Epithelial cell of esophagus (primary cell): ENCODE data around the gene ZNF197.
"Not testable (repeated sequence)": the region's sequence is repeated elsewhere in the genome, so short reads cannot be mapped to it uniquely, and the experiment has no call there.

Experiments used
- DNase-seq: peaks from one replicate; pipeline ENCODE4 v3.0.0; 2010; ENCODE audit warnings: low read depth
- H3K4me3 ChIP-seq: 2 replicates; pipeline ENCODE4 v1.5.1; 2011; ENCODE audit warnings: mild to moderate bottlenecking, low read length, control low read depth
- TF ChIP-seq, protein P1 (sequence below): IDR thresholded peaks from 2 replicates; pipeline ENCODE4 v1.5.1; 2011; ENCODE audit warnings: low read depth, mild to moderate bottlenecking, low read length, control low read depth, inconsistent platforms; ENCODE audit not compliant: insufficient read depth; ENCODE audit errors: missing control alignments

Gene ZNF197

DNA sequence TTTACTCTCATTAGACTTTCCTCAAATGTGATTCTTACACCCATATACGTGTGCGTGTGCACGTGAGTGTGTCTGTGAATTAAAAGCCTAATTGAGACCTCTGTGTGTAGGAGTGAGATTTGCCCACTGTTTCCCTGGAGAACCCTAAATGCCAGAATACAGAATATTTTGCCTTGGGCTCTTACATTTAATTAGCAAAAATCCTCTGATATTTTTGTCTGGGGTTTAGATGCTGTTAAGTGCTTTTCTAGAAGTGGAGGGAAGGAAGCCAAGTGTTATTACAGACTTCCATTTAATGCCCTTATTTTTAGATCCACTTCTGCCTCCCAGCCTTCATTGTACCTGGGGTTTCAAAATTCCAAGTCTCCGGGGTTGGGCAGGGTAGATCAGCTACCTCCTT lies 41.5 kb downstream of the ZNF197 start:
- TF ChIP-seq, protein P1, sequence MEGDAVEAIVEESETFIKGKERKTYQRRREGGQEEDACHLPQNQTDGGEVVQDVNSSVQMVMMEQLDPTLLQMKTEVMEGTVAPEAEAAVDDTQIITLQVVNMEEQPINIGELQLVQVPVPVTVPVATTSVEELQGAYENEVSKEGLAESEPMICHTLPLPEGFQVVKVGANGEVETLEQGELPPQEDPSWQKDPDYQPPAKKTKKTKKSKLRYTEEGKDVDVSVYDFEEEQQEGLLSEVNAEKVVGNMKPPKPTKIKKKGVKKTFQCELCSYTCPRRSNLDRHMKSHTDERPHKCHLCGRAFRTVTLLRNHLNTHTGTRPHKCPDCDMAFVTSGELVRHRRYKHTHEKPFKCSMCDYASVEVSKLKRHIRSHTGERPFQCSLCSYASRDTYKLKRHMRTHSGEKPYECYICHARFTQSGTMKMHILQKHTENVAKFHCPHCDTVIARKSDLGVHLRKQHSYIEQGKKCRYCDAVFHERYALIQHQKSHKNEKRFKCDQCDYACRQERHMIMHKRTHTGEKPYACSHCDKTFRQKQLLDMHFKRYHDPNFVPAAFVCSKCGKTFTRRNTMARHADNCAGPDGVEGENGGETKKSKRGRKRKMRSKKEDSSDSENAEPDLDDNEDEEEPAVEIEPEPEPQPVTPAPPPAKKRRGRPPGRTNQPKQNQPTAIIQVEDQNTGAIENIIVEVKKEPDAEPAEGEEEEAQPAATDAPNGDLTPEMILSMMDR = no peak
- no peak overlapping the region for H3K4me3 ChIP-seq
- DNase-seq = no peak

DNA sequence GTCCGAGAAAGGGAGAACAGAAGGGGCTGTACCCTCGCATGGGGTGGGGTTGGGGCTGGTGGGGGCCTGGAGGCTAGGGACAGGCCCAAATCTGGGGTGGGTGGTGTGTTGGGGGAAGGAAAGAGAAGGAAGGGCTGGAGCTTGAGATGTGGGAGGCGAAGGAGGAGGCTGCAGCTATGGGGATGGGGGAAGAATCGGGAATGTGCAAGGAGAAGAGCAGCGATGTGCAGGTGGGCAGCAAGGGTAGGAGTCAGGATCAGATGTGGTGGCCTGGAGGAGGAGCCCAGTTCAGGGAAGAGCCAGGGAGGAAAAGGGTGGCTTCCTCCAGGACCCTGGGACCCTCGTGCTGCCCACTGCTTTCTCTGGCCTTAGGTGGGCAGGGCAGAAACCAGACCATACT lies 44.9 kb downstream of the ZNF197 start:
- TF ChIP-seq, protein P1 = no peak

DNA sequence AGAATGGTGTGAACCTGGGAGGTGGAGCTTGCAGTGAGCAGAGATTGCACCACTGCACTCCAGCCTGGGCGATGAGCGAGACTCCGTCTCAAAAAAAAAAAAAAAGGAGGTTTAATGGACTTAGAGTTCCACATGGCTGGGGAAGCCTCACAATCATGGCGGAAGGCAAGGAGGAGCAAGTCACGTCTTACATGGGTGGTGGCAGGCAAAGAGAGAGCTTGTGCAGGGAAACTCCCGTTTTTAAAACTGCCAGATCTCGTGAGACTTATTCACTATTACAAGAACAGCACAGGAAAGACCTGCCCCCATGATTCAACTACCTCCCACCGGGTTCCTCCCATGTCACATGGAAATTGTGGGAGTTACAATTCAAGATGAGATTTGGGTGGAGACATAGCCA lies 48.6 kb downstream of the ZNF197 start:
- DNase-seq, H3K4me3 ChIP-seq: not testable (repeated sequence)

More for the DNA sequence above, 44.9 kb downstream of the ZNF197 start:
- DNase-seq = no peak
- H3K4me3 ChIP-seq = no peak overlapping the region

DNA sequence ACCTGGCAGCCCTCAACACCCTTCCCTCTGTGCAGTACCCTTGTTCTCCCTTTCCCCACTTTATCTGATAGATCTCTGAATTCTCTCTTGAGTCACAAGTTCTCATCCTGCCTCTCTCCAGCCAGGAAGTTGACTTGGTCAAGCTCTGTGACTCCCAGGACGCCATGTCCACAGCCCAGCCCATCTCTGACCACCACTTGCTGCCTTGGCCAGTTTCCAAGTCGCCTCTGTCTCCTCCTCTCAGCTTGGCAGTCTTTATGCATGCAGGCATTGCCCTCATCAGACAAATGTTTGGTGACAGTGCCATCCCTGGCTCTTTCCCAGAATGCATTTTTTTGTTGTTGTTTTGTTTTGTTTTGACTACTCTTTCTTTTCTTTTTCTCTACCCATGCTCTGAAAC lies 49.4 kb downstream of the ZNF197 start:
- TF ChIP-seq, protein P1 = no peak
- H3K4me3 ChIP-seq = no peak overlapping the region
- no peak for DNase-seq

DNA sequence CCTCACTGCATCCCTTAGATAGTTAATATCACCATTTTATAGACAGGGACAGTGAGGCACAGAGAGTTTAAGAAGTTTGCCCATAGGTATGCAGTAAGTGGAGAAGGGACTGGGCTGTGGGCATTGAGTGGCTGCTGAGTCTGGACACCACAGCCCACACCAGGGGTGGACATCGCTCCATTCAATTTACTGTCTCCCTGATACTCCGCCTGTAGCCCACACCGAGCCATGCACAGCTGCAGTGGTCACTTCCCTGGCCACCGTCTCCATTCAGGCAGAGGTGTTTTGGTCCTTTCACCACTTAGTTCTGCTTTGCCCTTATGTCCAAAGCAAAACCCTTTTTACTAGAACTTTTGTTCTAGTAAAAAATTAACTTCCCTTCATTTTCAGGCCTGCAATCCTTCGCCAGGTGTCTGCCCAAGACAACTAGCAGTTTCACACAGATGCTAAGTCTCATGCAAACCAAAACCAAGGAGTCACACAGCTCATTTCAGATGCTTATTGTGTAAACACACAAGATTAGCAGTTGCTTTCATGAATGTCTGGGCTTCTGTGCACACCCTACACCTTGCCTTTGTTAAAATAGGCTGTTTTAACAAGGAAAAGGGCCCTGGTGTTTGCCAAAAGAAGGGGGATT lies 53.8 kb downstream of the ZNF197 start:
- no peak overlapping the region for H3K4me3 ChIP-seq
- TF ChIP-seq, protein P1 = no peak

DNA sequence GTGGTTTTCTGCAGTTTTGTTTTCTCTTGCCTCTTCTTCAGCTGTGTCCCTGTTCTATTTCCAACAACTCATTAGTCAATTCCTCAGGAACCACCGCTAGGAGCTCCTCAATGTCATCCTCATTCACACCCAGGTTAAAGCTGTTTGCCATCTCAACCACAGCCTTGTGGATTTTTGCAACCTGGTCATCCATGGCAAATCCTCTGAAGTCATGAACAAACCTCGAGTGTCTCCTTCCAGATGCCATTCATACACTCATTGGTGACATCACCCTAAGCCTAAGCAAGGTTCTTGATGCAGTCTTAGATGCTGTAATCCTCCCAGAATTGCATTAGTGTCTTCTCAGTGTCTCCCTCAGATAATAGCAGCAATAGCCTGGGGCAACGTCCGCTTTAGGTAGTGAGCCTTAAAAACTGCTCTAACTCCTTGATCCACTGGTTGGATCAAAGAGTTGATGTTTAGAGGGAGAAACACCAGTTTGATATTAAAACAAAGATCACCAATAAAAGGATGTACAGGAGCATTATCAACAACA lies 56.2 kb downstream of the ZNF197 start:
- DNase-seq = no peak
- TF ChIP-seq, protein P1 = no peak
- H3K4me3 ChIP-seq = no peak overlapping the region

More for the DNA sequence above, 53.8 kb downstream of the ZNF197 start:
- DNase-seq = no peak

DNA sequence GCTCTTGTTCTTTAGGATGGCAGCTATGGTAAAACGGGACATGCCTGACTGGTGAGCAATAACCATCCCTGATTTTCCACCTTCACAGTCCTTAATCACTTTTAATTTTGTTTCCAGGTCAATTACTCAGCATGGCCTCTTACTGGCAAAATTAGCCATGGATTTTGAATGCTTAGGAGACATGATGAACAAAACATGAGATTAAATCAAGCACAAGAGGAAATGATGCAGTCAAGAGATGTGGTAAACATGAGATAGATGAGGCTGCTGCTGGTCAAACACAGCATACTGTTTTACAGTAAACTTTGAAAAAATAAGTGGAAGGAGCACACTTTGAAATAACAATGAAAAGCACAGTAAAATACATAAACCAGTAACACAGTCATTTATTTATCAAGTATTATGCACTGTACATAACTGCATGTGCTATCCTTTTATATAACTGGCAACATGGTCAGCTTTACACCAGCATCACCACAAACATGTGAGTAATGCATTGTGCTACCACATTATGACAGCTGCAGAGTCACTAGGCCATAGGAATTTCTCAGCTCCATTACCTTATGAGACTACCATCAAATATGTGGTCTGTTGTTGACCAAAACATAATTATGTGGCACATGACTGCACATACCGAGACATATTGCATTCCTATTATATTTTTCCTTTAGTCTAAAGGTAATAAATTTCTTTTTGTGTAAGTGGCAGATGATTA lies 57.5 kb downstream of the ZNF197 start:
- TF ChIP-seq, protein P1 = no peak
- no peak for DNase-seq
- H3K4me3 ChIP-seq = no peak overlapping the region
